ENCODE data around the gene ACADS. TPM values are rescaled to one million over a fixed set of nuclear protein-coding genes. Genes with fewer than 3 reads are reported as not detected.
A peak's percentile ranks its signal among the peaks of the same experiment; 100 is the strongest.

The ACADS gene
- total and polyA plus RNA-seq, 9 of the 15 experiments (the other 6 are each of a cell fraction or from before 2014, with no cell fraction given), result 0.06 to 20.3 (median 8.8) TPM

DNA sequence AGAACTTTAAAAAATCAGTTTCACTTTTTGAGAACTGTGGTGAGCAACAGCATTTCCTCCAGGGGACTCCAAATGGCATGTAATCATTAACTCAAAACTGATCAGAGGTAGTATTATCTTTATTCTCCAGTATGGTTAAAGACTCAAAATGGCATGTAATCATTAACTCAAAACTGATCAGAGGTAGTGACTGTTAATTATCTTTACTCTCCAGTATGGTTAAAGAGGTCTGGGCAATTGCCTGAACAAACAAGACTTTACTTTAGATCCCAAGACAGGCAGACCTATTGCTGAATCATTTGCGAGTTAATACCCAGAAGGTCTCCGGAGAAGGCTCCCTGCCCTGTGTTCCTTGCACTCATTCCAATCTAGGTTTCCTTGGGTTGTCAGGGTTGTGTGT lies 6.6 kb upstream of the ACADS start (continued):
- TF ChIP-seq, protein P1, sequence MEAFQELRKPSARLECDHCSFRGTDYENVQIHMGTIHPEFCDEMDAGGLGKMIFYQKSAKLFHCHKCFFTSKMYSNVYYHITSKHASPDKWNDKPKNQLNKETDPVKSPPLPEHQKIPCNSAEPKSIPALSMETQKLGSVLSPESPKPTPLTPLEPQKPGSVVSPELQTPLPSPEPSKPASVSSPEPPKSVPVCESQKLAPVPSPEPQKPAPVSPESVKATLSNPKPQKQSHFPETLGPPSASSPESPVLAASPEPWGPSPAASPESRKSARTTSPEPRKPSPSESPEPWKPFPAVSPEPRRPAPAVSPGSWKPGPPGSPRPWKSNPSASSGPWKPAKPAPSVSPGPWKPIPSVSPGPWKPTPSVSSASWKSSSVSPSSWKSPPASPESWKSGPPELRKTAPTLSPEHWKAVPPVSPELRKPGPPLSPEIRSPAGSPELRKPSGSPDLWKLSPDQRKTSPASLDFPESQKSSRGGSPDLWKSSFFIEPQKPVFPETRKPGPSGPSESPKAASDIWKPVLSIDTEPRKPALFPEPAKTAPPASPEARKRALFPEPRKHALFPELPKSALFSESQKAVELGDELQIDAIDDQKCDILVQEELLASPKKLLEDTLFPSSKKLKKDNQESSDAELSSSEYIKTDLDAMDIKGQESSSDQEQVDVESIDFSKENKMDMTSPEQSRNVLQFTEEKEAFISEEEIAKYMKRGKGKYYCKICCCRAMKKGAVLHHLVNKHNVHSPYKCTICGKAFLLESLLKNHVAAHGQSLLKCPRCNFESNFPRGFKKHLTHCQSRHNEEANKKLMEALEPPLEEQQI (IDR thresholded peaks at IDR 0.05), result no peak
- TF ChIP-seq CHCHD3 (CRISPR knock-in tag; IDR thresholded peaks at IDR 0.05), result no peak
- TF ChIP-seq SRSF1 (IDR thresholded peaks at IDR 0.05; ENCODE audit: low read depth, low read length), result no peak
- TF ChIP-seq SMAD4 (CRISPR knock-in tag; conservative IDR thresholded peaks at IDR 0.05), result no peak
- TF ChIP-seq, protein P2, sequence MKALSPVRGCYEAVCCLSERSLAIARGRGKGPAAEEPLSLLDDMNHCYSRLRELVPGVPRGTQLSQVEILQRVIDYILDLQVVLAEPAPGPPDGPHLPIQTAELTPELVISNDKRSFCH (CRISPR knock-in tag; IDR thresholded peaks at IDR 0.05), result no peak
- TF ChIP-seq, protein P2 (tag; IDR thresholded peaks at IDR 0.05), result no peak
- TF ChIP-seq, protein P3, sequence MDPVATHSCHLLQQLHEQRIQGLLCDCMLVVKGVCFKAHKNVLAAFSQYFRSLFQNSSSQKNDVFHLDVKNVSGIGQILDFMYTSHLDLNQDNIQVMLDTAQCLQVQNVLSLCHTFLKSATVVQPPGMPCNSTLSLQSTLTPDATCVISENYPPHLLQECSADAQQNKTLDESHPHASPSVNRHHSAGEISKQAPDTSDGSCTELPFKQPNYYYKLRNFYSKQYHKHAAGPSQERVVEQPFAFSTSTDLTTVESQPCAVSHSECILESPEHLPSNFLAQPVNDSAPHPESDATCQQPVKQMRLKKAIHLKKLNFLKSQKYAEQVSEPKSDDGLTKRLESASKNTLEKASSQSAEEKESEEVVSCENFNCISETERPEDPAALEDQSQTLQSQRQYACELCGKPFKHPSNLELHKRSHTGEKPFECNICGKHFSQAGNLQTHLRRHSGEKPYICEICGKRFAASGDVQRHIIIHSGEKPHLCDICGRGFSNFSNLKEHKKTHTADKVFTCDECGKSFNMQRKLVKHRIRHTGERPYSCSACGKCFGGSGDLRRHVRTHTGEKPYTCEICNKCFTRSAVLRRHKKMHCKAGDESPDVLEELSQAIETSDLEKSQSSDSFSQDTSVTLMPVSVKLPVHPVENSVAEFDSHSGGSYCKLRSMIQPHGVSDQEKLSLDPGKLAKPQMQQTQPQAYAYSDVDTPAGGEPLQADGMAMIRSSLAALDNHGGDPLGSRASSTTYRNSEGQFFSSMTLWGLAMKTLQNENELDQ (CRISPR knock-in tag; IDR thresholded peaks at IDR 0.05; ENCODE audit: borderline replicate concordance), result no peak
- no peak for TF ChIP-seq ZC3H8 (IDR thresholded peaks at IDR 0.05)
- TF ChIP-seq TSC22D4 (tag; IDR thresholded peaks at IDR 0.05), result no peak
- no peak for TF ChIP-seq GATAD2B (IDR thresholded peaks at IDR 0.05; ENCODE audit: borderline replicate concordance)
- peak; percentile 44 to 57; a peak in 2 of 4 replicates for TF ChIP-seq FOXA3 (CRISPR knock-in tag; conservative IDR thresholded peaks at IDR 0.05 in 1 of 2, IDR thresholded peaks at IDR 0.05 in 1 of 2)
- no peak for TF ChIP-seq NFE2L1 (tag; IDR thresholded peaks at IDR 0.05; ENCODE audit: borderline replicate concordance, low read depth)
- TF ChIP-seq, protein P4, sequence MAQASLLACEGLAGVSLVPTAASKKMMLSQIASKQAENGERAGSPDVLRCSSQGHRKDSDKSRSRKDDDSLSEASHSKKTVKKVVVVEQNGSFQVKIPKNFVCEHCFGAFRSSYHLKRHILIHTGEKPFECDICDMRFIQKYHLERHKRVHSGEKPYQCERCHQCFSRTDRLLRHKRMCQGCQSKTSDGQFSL (CRISPR knock-in tag; IDR thresholded peaks at IDR 0.05), result no peak
- TF ChIP-seq, protein P4 (tag; IDR thresholded peaks at IDR 0.05), result no peak
- TF ChIP-seq, protein P5, sequence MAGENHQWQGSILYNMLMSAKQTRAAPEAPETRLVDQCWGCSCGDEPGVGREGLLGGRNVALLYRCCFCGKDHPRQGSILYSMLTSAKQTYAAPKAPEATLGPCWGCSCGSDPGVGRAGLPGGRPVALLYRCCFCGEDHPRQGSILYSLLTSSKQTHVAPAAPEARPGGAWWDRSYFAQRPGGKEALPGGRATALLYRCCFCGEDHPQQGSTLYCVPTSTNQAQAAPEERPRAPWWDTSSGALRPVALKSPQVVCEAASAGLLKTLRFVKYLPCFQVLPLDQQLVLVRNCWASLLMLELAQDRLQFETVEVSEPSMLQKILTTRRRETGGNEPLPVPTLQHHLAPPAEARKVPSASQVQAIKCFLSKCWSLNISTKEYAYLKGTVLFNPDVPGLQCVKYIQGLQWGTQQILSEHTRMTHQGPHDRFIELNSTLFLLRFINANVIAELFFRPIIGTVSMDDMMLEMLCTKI (IDR thresholded peaks at IDR 0.05; ENCODE audit: partially characterized antibody), result no peak
- TF ChIP-seq TAF1 (IDR thresholded peaks at IDR 0.05; ENCODE audit: control insufficient read depth, extremely low read depth, insufficient read depth, low read length, severe bottlenecking), result no peak
- TF ChIP-seq NCOA1 (IDR thresholded peaks at IDR 0.05; ENCODE audit: low read depth), result no peak
- no peak for TF ChIP-seq ZNF586 (CRISPR knock-in tag; conservative IDR thresholded peaks at IDR 0.05)
- TF ChIP-seq CBFA2T3 (IDR thresholded peaks at IDR 0.05), result peak; percentile 67
- no peak for TF ChIP-seq ZNF140 (CRISPR knock-in tag; IDR thresholded peaks at IDR 0.05)
- TF ChIP-seq ASH1L (IDR thresholded peaks at IDR 0.05; ENCODE audit: borderline replicate concordance, low read depth, partially characterized antibody), result no peak
- TF ChIP-seq RBM25 (IDR thresholded peaks at IDR 0.05; ENCODE audit: low read depth, low read length, severe bottlenecking), result no peak

Data from K562 (cell line).